HG03159 (cell line): ENCODE results near the gene UROS.

Experiments used
- ATAC-seq: cut with Tn5 transposase; IDR thresholded peaks from one replicate; pipeline ENCODE4 v1.9.1; 2021; ENCODE audit warnings: mild to moderate bottlenecking, moderate library complexity; ENCODE audit not compliant: unreplicated experiment

UROS gene

GRCh38 chr10:125838802-125839575 is 15.9 kb upstream of the UROS start:
- ATAC-seq = no peak

- ATAC-seq = no peak
Observed at GRCh38 chr10:125836746-125837145, 13.7 kb upstream of the UROS start.

- ATAC-seq = no peak
Observed at GRCh38 chr10:125828311-125828710, 5.3 kb upstream of the UROS start.

GRCh38 chr10:125827133-125827532 is 4.1 kb upstream of the UROS start:
- no peak for ATAC-seq

GRCh38 chr10:125824736-125825135 is 1.7 kb upstream of the UROS start:
- no peak for ATAC-seq

GRCh38 chr10:125823663-125824251 is 699 bp upstream of the UROS start:
- ATAC-seq = no peak

GRCh38 chr10:125820701-125821100 is 2.4 kb downstream of the UROS start:
- peak; percentile 48 for ATAC-seq

GRCh38 chr10:125817337-125817946 is 5.6 kb downstream of the UROS start:
- ATAC-seq = no peak

GRCh38 chr10:125816548-125816947 is 6.5 kb downstream of the UROS start:
- ATAC-seq = no peak

GRCh38 chr10:125815764-125816163 is 7.3 kb downstream of the UROS start:
- no peak for ATAC-seq

GRCh38 chr10:125812128-125812750 is 10.8 kb downstream of the UROS start:
- ATAC-seq = no peak

- ATAC-seq = no peak
Observed at GRCh38 chr10:125811251-125811650, 11.8 kb downstream of the UROS start.

- no peak for ATAC-seq
Observed at GRCh38 chr10:125808047-125808446, 15.0 kb downstream of the UROS start.

- no peak for ATAC-seq
Observed at GRCh38 chr10:125802739-125803138, 20.3 kb downstream of the UROS start.

- ATAC-seq = no peak
Observed at GRCh38 chr10:125802131-125802530, 20.9 kb downstream of the UROS start.

GRCh38 chr10:125801574-125801973 is 21.5 kb downstream of the UROS start:
- no peak for ATAC-seq

- ATAC-seq = no peak
Observed at GRCh38 chr10:125799451-125800182, 23.4 kb downstream of the UROS start.

- ATAC-seq = no peak
Observed at GRCh38 chr10:125797994-125798662, 24.9 kb downstream of the UROS start.

GRCh38 chr10:125797424-125797823 is 25.6 kb downstream of the UROS start:
- no peak for ATAC-seq

GRCh38 chr10:125795637-125796190 is 27.3 kb downstream of the UROS start:
- ATAC-seq = no peak
